Stimulated activated CD4-positive, alpha-beta T cell treated with anti-CD3 and anti-CD28 coated beads, Interleukin-4, amount 100 ng/mL, for 48 hours (primary cell): ENCODE measurements around the gene LMNA.
"Not testable (repeated sequence)": the region's sequence is repeated elsewhere in the genome, so short reads cannot be mapped to it uniquely, and the experiment has no call there.

Source experiments
- DNase-seq, 2 donors: peaks; one replicate each; pipeline ENCODE4 v3.0.0-alpha.2; 2020; ENCODE audit warnings: low read depth in 2 of 2

Gene LMNA

DNA sequence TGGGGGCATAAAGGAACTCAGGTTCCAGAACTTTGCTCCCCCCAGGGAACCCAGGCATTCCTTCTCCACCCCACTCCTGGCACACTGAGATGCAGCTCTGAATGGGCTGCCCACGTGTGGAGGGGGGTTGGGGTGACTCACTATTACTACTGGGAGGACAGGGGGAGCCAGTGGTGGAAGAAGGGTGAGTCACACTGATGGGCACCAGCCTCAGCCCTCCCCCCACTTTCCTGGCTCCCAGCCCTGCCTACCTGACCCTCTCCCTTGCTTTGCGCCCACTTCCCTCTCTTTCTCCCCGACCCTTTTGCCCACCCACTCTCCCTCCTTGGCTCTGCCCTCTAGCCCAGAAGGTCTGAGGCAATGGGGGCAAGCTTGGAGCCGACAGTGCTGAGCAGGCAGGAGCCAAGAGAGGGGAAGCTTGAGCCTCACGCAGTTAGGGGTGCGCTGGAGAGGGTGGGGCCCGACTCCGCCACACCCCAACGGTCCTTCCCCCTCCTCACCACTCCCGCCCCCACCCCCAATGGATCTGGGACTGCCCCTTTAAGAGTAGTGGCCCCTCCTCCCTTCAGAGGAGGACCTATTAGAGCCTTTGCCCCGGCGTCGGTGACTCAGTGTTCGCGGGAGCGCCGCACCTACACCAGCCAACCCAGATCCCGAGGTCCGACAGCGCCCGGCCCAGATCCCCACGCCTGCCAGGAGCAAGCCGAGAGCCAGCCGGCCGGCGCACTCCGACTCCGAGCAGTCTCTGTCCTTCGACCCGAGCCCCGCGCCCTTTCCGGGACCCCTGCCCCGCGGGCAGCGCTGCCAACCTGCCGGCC is at the start of gene LMNA:
LMNA (plus strand) TSS at position 611 of the 818 bp plus-strand sequence. CDS start 208 bp downstream, outside the sequence.
- DNase-seq: peak; percentile 60 to 79

DNA sequence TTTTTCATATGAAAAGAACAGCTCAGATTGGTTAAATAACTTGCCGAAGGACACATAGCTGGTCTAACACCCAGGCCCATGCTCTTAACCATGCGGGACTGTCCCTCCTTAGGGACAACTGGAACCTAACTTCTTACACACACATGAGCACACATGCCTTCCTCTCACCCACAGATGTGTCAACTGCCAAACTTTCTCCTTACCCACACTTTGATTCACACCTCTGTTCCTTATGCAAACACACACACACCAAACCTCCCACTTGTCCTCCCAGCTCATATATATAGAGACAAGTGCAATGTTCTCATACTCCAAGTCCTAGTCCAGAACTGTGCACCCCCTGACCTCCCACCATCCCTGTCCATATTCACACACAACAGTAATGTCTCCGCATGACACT is 49.3 kb upstream of the LMNA start:
- no peak for DNase-seq

DNA sequence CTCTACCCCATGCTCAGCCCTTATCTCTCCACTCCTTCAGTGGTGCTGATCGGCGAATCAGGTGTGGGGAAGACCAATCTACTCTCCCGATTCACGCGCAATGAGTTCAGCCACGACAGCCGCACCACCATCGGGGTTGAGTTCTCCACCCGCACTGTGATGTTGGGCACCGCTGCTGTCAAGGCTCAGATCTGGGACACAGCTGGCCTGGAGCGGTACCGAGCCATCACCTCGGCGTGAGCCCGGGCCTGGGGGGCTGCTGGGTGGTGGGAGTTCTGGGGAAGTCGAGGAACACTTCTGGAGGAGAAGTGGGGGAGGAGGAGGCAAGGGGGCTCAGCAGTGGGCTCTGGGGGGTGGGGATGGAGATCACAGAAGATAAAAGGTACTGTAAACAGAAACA is 48.6 kb upstream of the LMNA start:
- no peak for DNase-seq

DNA sequence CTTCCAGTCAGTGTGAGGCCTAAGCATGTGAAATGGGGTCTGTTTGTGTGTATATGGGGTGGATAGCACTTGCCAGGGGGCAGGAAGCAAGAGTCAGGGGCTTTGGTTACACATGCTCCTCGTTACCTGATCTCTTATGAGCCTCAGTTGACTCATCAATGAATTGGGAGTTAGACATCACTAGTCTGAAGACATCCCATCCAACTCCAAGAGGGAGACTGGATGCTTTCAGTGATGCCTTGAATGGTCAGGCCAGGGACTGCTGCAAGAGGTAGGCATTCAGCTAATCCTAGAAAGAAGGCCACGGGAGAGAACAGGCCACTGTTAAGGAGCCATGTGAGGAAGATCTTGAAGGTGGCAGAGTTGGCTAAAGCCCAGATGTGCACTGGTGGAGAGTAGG is 47.2 kb upstream of the LMNA start:
- DNase-seq: no peak

DNA sequence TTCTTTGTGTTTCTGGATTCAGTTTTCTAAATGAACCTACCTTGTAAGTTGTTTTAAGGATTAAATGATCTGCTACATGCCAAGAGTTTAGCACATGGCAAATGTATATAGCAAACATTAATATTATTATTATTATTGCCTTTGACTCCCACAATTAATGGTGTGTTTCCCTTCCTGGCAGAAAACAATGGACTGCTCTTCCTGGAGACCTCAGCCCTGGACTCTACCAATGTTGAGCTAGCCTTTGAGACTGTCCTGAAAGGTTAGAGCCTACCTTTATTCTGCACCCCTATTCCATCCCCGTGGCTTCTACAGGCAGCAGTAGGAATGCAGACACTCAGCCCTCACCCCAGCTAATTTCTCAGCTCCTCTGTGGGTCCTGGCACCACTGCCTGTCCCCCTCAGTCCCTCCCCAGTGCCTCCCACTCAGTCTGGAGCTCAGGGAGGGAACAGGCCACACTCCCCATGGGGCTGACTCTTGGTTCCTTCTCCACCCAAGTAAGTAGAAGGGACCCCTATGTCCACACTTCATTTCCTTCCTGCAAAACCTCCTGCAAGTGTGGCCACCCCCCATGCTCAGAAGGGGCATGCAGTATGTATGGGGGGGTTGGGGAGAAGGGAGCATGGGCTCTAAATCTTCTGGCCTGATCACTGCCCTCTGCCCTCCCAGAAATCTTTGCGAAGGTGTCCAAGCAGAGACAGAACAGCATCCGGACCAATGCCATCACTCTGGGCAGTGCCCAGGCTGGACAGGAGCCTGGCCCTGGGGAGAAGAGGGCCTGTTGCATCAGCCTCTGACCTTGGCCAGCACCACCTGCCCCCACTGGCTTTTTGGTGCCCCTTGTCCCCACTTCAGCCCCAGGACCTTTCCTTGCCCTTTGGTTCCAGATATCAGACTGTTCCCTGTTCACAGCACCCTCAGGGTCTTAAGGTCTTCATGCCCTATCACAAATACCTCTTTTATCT is 44.7 kb upstream of the LMNA start:
- no peak for DNase-seq

DNA sequence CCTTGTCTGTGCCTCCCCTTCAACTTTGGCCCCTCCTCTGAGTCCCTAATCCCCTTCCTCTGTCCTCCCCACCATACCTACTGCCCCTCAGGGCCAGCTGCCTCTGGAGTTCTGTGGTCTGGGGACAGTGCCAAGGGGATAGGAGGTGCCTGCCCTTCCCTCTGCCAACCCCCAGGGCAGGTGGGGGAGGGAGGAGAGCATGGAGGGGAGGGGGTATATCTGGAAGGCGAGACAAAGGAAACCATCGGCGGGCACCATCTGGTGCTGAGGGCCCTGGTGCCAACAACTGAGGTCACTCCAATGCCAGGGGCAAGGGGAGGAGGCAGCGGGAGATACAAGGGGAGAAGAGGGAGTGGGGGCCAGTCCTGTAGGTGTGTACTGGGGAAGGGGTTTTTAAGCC is 44.0 kb upstream of the LMNA start:
- DNase-seq: no peak

DNA sequence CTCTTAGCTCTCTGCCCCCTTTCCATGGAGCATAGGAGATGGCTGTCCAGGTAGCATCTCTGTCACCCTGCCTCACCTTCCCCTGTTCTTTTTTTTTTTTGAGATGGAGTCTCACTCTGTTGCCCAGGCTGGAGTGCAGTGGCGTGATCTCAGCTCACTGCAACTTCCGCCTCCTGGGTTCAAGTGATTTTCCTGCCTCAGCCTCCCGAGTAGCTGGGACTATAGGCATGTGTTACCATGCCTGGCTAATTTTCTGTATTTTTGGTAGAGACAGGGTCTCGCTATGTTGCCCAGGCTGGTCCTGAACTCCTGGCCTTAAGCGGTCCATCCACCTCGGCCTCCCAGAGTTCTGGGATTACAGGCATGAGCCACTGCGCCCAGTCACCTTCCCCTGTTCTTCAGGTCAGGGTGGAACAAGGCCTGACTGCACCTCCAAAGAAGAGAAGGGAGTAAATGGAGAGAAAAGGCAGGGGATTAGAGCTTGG is 43.1 kb upstream of the LMNA start:
- DNase-seq: not testable (repeated sequence)

DNA sequence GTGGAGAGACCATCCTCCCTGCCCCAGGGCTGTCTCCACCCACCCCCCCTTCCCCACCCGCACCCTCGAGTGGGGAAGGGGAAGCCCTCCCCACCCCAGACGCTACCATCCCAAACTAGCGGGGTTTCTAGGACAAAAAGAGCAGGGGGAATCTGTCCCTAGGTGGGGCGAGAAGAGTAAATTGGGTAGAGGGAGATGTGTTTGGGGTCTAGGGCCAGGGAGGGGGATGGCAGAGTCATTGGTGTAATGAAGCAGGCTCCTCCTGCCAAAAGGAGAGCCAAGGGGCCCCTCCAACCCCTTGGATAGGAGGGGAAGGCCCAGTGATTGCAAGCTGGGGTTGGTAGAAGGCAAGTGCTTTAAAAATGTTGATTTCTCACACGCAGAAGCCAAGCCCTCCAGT is 42.3 kb upstream of the LMNA start:
- no peak for DNase-seq

DNA sequence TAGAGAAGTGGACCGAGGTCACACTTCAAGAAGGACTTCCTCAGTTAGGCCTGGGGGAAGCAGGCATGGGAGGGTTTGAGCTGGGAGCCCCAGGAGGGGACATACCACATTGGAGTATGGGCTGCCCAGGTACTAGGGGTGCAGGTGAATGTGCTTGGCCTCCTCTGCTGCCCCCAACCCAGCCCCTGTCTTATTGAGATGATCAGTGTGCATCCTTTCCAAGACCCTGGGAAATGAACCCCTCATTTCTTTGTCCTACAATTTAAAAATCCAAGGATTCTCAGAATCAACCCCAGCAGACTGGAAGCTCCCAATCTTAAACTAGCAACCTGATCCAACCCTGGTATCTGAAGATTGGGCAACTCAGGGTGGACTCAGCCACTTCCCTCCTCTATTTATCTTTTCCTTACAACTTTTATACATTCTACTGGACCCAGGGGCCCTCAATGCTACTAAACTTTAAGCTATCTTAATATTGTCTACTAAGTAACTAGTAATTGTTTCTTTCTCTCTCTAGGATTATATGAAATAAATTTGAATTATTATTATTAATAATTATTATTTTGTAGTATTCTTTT is 41.3 kb upstream of the LMNA start:
- DNase-seq: no peak

DNA sequence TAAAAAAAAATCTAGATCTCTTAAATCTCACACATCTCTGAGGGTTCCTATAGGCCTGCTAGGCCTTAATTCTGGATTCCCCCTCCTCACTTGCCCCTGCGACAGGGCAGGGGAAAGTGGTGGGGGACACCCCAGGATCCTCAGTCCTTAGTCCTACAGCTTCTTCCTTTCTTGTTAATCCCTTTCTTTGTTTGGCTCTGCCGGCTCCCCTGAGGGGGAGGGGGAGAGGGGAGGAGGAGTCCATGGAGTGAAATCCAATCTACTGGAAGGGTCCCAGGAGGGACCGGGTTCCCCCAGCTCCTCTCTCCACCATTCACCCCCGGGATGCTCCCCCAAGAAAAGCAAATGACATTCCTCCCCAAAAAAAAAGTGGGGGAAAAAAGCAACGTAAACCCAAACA is 40.8 kb upstream of the LMNA start:
- no peak for DNase-seq

DNA sequence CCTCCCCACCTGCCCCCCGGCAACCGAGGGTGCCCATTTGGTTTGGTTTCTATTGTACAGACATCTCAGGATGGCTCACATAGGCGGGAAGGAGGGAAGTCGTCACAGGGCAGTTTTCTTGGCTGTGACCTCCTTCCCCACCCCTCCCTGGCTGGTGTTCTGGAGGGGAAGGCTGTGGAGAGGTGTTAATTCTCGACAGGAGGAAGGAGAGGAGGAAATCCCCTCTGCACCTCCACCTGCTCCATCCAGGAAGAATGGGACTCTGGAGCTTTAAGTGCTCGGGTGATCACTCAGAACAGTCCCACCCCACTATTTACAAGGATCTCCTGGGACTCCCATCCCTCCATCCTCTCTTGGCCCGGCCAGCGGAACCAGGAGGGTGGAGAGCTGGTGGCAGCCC is 39.9 kb upstream of the LMNA start:
- no peak for DNase-seq

DNA sequence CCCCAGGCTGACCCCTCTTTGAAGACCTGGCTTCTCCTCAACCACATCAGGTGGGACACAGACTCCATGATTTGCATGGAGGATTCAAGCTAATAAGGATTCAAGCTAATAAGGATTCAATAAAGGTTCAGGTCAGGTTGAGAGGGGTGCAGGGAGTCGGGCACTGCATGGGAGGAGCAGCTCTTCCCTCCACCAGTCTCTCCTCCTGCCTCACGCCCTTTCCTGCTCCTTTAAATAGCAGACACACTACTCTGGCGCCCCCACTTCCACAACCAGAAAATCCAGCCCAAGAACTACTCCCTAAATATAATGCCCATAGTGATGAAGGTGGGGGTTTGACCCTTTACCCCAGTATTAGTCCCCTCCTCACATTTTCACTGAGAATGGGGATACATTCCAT is 39.3 kb upstream of the LMNA start:
- DNase-seq: no peak

DNA sequence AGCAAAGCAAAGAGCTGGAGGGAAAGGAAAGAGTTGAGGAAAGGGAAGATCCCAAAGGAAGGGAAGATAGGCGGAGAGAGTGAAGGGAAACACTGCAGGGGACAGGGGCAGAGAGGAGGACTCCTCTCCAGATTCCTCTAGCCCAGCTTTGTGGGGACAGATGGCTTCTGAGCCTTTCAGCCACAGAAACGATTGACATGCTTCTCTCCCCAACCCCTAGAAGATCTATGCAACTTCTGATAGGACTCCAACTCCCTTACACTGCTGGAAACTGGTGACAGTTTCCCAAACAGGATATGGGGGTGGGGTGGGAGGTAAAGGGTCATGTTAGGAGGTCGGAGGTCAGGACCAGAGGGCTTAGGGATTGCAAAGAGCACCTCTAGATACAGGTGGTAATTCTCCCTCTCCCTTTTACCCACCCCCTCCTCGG is 38.7 kb upstream of the LMNA start:
- DNase-seq: no peak

DNA sequence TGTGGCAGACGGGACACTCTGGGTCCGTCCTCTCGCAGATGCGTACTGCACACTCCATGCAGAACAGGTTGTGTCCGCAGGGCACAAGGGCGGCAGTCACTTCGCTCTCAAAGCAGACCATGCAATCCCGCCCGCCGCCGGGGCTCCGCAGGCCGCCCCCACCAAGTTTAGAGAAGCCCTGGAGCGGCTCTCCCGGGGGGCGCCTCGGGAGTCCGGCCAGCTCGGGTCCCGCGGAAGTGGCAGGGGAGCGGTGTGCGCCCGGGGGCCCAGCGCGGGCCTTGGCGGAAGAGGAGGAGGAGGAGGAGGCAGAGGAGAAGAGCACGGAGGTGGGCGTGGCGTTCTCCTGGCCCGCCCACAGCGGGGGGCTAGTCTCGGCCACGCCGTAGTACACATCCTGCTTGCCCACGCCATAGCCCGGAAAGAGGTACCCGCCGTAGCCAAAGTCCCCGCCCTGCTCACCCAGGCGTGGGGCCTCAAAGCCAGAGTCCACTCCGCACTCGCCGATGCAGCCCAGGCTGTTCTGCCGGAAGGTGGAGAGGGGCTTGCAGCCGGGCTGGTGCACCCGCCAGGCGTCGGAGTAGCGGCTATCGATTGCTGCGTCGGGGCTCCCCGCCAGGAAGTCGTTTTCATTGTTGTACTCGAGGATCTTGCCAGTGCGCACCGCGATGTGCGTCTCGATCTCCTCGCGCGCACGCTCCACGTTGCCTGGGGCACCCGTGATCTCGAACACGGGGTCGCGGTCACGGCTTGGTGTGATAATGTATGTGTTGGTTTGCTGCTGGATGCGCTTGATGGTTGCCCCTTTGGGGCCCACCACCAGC is 37.7 kb upstream of the LMNA start:
- no peak for DNase-seq

DNA sequence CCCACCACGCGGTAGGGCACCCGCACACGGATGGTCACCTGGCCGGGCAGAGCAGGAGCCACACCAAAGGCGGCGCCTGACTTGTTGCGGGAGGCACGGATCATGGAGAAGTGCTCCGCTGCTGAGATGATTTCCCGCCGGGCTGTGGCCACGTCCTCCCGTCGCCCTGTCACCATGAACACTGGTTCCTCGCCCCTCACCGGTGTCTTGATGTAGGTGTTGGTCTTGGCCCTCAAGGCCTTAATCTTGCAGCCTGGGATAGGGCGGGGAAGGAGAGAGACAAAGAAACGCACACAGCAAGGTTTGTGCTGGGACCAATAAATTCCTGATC is 37.1 kb upstream of the LMNA start:
- DNase-seq: no peak

DNA sequence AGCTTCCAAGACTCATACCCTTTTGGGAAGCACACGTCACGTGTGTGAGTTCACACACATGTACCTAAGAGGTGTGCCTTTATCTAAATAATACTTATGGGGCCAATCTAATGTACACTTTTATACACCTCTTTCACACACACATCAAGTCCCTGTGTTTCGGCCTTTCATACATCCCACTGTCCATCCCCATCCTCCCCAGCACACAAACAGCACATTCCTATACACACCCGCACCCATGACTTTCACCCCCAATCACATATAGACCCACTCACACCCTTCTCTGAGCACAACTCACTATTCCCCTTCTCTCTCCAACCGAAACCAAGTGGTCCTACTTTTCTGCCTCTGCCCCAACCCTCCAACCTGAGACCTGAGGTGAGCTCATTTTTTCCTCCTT is 35.8 kb upstream of the LMNA start:
- no peak for DNase-seq

DNA sequence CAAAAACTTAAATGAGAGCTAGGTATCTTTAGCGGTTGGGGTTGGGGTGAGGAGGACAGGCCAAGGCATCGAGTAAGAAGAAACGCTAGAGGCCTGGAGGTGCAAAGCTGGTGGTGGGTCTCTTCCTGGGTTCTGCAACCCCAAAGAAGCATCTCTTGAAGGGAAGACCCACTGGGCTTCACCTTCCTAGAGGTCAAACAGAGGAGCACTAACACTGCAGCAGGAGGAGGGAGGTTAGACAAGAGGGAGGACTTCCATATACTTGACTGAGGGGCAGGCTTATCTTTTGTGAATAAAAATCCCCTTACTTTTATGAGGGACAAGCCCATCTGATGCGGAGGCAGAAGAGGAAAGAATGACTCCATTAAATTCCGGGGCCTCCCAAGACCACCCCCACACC is 34.7 kb upstream of the LMNA start:
- no peak for DNase-seq

DNA sequence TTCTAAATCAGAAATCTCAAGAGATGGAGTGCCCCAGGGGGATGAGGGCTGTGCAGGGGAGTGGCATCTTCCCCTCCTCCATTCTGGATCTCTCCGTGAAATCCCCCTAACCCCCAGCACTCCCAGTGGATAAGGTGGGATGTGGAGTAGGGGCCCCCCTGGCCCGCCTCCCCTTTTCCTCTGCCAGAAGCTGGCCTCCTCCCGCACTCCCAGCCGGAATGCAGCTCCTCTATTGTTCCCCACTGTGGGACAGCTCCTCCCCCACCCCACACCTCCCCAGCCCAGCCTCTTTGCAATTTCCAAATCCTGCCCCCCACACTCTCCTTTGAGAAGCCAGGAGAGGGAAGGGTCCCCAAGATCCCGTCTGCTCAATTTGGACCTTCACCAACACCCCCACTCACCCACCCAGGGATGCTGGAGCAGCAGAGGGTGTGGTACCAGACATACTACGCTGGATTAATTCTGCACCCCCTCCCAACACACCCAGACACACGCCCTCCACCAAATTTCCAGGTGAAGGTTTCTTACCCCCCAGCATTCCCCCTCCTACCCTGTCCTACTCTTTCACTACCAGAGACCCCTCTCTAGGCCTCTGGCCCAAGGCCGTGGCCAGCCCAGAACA is 34.2 kb upstream of the LMNA start:
- DNase-seq: no peak

DNA sequence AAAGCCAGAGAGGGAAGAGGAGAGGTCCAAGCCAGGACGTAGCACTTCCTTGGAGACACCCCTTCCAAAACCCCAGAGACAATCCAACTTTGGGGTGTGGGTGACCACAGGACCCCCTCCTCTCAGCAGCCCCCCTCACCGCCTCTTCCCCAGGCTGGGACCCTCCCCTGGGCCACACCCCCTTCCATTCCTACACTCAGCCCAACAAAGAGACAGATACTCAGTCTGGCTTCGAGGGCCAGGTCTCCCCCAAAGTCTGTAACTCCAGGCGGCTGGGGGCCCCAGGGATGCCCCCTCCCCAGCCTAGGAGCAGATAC is 33.7 kb upstream of the LMNA start:
- DNase-seq: no peak

DNA sequence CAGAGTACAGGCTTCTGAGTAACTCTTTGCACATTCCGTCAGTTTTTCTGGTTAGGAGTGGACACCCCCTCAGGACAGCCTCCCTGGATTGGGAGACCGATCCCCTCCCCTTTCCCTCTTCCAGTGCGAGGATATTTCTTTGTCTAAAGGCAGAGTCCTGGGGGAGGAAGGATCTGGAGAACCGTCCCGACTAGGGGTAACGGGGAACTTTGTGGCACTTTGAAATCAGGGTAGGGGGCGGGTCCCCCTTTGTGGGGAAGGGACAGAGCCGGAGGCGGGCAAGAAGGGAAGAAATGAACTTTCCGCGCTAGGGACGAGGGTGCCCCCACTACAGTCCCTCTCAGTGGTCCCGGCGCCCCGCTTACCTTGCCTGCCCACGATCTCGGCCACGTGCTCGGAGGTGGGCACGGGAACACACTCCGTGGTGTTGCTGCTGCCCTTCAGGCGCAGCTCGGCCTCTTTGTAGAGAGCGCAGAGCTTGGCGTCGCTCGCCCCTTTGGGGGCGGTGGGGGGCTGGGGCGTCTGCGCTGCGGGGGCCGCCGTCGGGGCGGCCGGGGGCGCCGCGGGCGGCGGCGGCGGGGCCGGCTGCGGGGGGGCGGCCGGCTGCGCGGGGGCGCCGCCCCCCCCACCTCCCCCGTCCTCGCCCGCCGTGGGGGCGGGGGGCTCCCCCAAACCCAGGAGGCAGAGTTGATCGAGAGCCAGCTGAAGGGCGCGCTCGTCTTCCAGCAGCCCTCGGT is 33.2 kb upstream of the LMNA start:
- DNase-seq: no peak

DNA sequence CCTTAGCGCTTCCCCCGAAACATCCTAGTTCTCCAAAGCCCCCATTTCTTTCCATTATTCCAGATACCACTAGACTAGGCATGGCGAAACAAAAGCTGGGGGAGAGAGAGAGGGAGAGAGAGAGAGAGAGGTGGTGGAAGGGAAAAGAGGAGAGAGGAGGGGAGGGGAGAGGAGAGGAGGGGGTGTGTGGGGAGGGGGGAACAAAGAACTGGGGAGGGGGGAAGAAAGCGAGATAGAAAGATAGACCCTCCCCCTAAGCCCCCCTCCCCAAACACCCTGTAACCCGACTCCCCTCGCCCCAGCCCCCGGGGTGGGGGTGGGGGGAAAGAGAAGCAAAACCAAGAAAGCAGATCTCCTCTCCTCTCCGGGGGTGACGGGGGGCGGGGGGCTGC is 32.6 kb upstream of the LMNA start:
- no peak for DNase-seq
